Psoas muscle (tissue), 8 donors: ENCODE results near the gene GALE. TPM values are rescaled to one million over a fixed set of nuclear protein-coding genes. Genes with fewer than 3 reads are reported as not detected.

Experiments
- ATAC-seq, 4 donors: fragments of 200-7000 bp; cut with Tn5 transposase; one replicate each; pipeline ENCODE4 v1.9.1; 2020; ENCODE audit warnings: moderate library complexity in 3 of 4, mild to moderate bottlenecking in 2 of 4
- DNase-seq, 2 donors: peaks; one replicate each; pipeline ENCODE4 v3.0.0-alpha.2; 2020
- H3K27ac ChIP-seq: fragments of 200-600 bp; one replicate; pipeline ENCODE4 v1.8.0; 2022
- H3K27me3 ChIP-seq, 3 donors: fragments of 200-600 bp in 1 of 3; one replicate each; pipeline versions ENCODE4 v1.6.1 to v1.8.0; 2013 to 2022; ENCODE audit warnings: low read length in 2 of 3, mild to moderate bottlenecking in 2 of 3, moderate library complexity in 1 of 3; ENCODE audit not compliant: insufficient read depth in 3 of 3
- H3K36me3 ChIP-seq, 2 donors: fragments of 200-600 bp in 1 of 2; one replicate each; pipeline versions ENCODE4 v1.6.1 to v1.8.0; 2013 to 2022; ENCODE audit warnings: low read depth in 1 of 2, mild to moderate bottlenecking in 1 of 2, moderate library complexity in 1 of 2; ENCODE audit not compliant: insufficient read depth in 1 of 2
- H3K4me1 ChIP-seq: fragments of 200-600 bp; one replicate; pipeline ENCODE4 v1.8.0; 2022
- H3K4me3 ChIP-seq: fragments of 200-600 bp; one replicate; pipeline ENCODE4 v1.8.0; 2022; ENCODE audit warnings: mild to moderate bottlenecking
- H3K9me3 ChIP-seq: fragments of 200-600 bp; one replicate; pipeline ENCODE4 v1.8.0; 2022
- WGBS, 3 donors: extraction: QIAGEN DNeasy Blood & Tissue Kit; methylation state at CpG; one replicate each; pipeline versions ENCODE4 v1.1.6 to v1.1.7; 2013; 5-methylcytosine and 5-hydroxymethylcytosine counted together
- intact Hi-C, 2 donors: fragments of 100-400 bp; cut with DNase I; formaldehyde crosslinking; loops; one replicate each; pipeline versions ENCODE4 v1.11.0 to v1.14.2; 2022
- polyA plus RNA-seq, 3 donors: library from polyadenylated mRNA; stranded (reverse); fragments of 200-250 nt; gene quantifications; one replicate each; pipeline ENCODE4 v1.2.3, GENCODE V29; 2013
- total RNA-seq, 4 donors: library from RNA; stranded (reverse); fragmentation: NEBNext Ultra II Directional in 2 of 4; extraction: Animal tissue kit (Norgen Biotek cat#: 25700) in 2 of 4; gene quantifications; one replicate each; pipeline versions ENCODE4 v1.2.1 to v1.2.4, GENCODE V29; 2021 to 2023
- TF ChIP-seq, protein P1 (sequence below): fragments of 200-600 bp; IDR thresholded peaks from one replicate; pipeline ENCODE4 v1.8.0; 2022; ENCODE audit warnings: antibody characterized with exemption
- donor health status: healthy with polysubstance abuse.
- donor health status: DM: no; HTN: no; CAD: no; lungs with moderate emphysema.
- donor health status: Bipolar disorder and iron deficiency.
- donor health status: healthy.
- donor health status: DM: yes; HTN: yes; CAD: no.
- donor health status: DM: no; HTN: no; CAD: no.
- donor health status: DM: no; HTN: no; CAD: no.
- donor health status: DM: yes; HTN: yes; CAD: no.

Gene GALE
- total and polyA plus RNA-seq, 7 donors: 6.4 to 69.9 (median 7.7) TPM

GRCh38 chr1:23793861-23794731 is 6.5 kb downstream of the GALE start:
- DNase-seq (peak in 1 of 2 donors; percentile 49), ATAC-seq (no peak)
- H3K36me3 ChIP-seq: peaks cover 0 to 32% of the 10 kb centered on the region in 2 donors
- no peaks in the 10 kb centered on the region for H3K9me3 ChIP-seq
- 52 to 55% (median 53%) methylated on average over 16 to 21 of the region's 21 CpGs for WGBS, 3 donors
- H3K27me3 ChIP-seq: no peaks in the 10 kb centered on the region
- peaks cover 25% of the 10 kb centered on the region for H3K4me1 ChIP-seq
- TF ChIP-seq, protein P1, sequence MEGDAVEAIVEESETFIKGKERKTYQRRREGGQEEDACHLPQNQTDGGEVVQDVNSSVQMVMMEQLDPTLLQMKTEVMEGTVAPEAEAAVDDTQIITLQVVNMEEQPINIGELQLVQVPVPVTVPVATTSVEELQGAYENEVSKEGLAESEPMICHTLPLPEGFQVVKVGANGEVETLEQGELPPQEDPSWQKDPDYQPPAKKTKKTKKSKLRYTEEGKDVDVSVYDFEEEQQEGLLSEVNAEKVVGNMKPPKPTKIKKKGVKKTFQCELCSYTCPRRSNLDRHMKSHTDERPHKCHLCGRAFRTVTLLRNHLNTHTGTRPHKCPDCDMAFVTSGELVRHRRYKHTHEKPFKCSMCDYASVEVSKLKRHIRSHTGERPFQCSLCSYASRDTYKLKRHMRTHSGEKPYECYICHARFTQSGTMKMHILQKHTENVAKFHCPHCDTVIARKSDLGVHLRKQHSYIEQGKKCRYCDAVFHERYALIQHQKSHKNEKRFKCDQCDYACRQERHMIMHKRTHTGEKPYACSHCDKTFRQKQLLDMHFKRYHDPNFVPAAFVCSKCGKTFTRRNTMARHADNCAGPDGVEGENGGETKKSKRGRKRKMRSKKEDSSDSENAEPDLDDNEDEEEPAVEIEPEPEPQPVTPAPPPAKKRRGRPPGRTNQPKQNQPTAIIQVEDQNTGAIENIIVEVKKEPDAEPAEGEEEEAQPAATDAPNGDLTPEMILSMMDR: no peak
- H3K4me3 ChIP-seq: no peak overlapping the region
- intact Hi-C loops: no loop called here
- H3K27ac ChIP-seq: no peak overlapping the region

DNA sequence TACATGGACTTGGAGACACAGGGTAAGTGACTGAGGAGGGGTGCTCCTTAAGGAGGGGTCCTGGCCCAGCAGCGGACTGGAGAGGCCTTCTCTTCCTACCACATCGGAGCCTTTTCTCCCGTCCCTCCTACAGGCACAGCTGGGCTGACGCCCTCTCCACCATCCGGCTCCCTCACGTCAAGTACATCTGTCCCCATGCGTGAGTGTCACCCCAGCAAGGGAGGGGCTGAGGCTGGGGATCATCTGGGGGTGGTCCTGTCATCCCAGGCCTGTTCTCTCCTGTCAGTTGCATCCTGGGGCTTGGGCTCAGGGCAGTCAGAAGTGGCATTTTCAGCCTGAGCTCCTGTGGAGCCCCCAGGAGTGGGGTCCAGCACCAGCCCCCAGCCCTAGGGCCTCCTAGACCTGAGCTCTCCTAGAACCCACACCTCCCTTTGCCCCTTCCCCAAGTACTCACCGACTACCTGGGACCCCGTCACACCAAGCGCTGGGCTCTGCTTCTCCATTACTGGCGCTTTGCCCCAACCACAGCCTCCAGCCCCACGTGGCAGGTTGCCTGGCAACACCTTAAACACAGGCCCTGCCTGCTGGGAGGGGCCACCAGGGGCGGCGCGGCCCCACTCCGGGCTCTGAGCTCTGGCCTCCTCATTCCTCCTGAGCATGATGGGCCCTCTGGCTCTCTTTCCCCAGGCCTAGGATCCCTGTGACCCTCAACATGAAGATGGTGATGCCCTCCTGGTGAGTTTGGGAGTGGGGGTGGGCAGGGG is 7.4 kb downstream of the GALE start:
- Histone ChIP-seq H3K27me3 (no peaks in the 10 kb centered on the region), H3K27ac (peak overlapping the region; percentile 9), H3K4me3 (no peak overlapping the region), H3K9me3 (no peaks in the 10 kb centered on the region), H3K36me3 (peaks cover 0 to 34% of the 10 kb centered on the region in 2 donors), H3K4me1 (peaks cover 21% of the 10 kb centered on the region)
- TF ChIP-seq, protein P1: no peak
- ATAC-seq (peak in 2 of 4 donors; percentile 18 to 22), DNase-seq (peak in 1 of 2 donors; percentile 62)
- intact Hi-C loops: no loop called here
- 48 to 73% (median 50%) methylated on average over 16 of the region's 16 CpGs for WGBS, 3 donors

- Histone ChIP-seq H3K36me3 (peaks cover 0 to 34% of the 10 kb centered on the region in 2 donors), H3K9me3 (no peaks in the 10 kb centered on the region), H3K27me3 (no peaks in the 10 kb centered on the region), H3K4me3 (peak overlapping the region; percentile 89), H3K27ac (peak overlapping the region; percentile 71), H3K4me1 (peaks cover 21% of the 10 kb centered on the region)
- 56 to 68% (median 60%) methylated on average over 16 to 19 of the region's 19 CpGs for WGBS, 3 donors
- intact Hi-C loops: no loop called here
- TF ChIP-seq, protein P1: no peak
- DNase-seq (peak in 1 of 2 donors; percentile 58), ATAC-seq (no peak)
These were observed 8.2 kb downstream of the GALE start for GRCh38 chr1:23792151-23792945.

GRCh38 chr1:23791516-23792047 is 9.0 kb downstream of the GALE start:
- 1 to 2% (median 2%) methylated on average over 14 to 15 of the region's 15 CpGs for WGBS, 3 donors
- TF ChIP-seq, protein P1: no peak
- intact Hi-C loops: no loop called here
- Histone ChIP-seq H3K9me3 (no peaks in the 10 kb centered on the region), H3K4me3 (peak overlapping the region; percentile 89), H3K27ac (peak overlapping the region; percentile 71), H3K36me3 (peaks cover 0 to 40% of the 10 kb centered on the region in 2 donors), H3K4me1 (peaks cover 21% of the 10 kb centered on the region), H3K27me3 (no peaks in the 10 kb centered on the region)
- DNase-seq (peak in 1 of 2 donors; percentile 56), ATAC-seq (peak in 3 of 4 donors; percentile 7 to 31 (median 15))
